Astrocyte of the cerebellum (primary cell): Measurements from ENCODE around the gene CAT.
A peak's percentile ranks its signal among the peaks of the same experiment; 100 is the strongest.
"Not testable (repeated sequence)": the region's sequence is repeated elsewhere in the genome, so short reads cannot be mapped to it uniquely, and the experiment has no call there.

Experiments
- DNase-seq: peaks from one replicate; pipeline ENCODE4 v3.0.0-alpha.2; 2011; ENCODE audit warnings: low read depth
- H3K4me3 ChIP-seq: 2 replicates; pipeline ENCODE4 v1.5.1; 2011; ENCODE audit warnings: mild to moderate bottlenecking, low read depth, low read length, moderate library complexity
- CTCF ChIP-seq: IDR thresholded peaks from 2 replicates; pipeline ENCODE4 v1.5.1; 2012; ENCODE audit warnings: low read length, low read depth, moderate library complexity, mild to moderate bottlenecking; ENCODE audit errors: missing control alignments
- in situ Hi-C: cut with HindIII; loops from 2 replicates; pipeline ENCODE4 v1.10.0; 2017; ENCODE audit warnings: low sequenced_read_pairs

Gene CAT

GRCh38 chr11:34423300-34423699, 15.4 kb upstream of the CAT start:
- no peak for DNase-seq
- H3K4me3 ChIP-seq: no peak overlapping the region
- in situ Hi-C loops: no loop called here
- TF ChIP-seq CTCF: no peak

- H3K4me3 ChIP-seq, in situ Hi-C loops: not testable (repeated sequence)
- peak; percentile 26 for DNase-seq
Measured at GRCh38 chr11:34424826-34425225, 13.9 kb upstream of the CAT start.

- H3K4me3 ChIP-seq: no peak overlapping the region
- DNase-seq: no peak
- in situ Hi-C loops: no loop called here
- TF ChIP-seq CTCF: no peak
Measured at GRCh38 chr11:34425360-34425759, 13.4 kb upstream of the CAT start.

- DNase-seq: no peak
Measured at GRCh38 chr11:34425867-34426266, 12.9 kb upstream of the CAT start.

GRCh38 chr11:34426766-34427185, 12.0 kb upstream of the CAT start:
- in situ Hi-C loops: no loop called here
- DNase-seq: peak; percentile 62
- no peak overlapping the region for H3K4me3 ChIP-seq
- TF ChIP-seq CTCF: no peak

More at GRCh38 chr11:34425867-34426266, 12.9 kb upstream of the CAT start:
- in situ Hi-C loops: no loop called here
- TF ChIP-seq CTCF: no peak
- H3K4me3 ChIP-seq: no peak overlapping the region

- in situ Hi-C loops: no loop called here
- DNase-seq: peak; percentile 61
- no peak for TF ChIP-seq CTCF
- no peak overlapping the region for H3K4me3 ChIP-seq
Measured at GRCh38 chr11:34427186-34427805, 11.4 kb upstream of the CAT start.

- TF ChIP-seq CTCF: no peak
- in situ Hi-C loops: no loop called here
- no peak for DNase-seq
- H3K4me3 ChIP-seq: no peak overlapping the region
Measured at GRCh38 chr11:34431979-34432378, 6.8 kb upstream of the CAT start.
